ENCODE measurements around the gene RGS12.

Gene RGS12

GRCh38 chr4:3313556-3314228 is 20.9 kb downstream of the RGS12 start:
- no peak for DNase-seq

DNA sequence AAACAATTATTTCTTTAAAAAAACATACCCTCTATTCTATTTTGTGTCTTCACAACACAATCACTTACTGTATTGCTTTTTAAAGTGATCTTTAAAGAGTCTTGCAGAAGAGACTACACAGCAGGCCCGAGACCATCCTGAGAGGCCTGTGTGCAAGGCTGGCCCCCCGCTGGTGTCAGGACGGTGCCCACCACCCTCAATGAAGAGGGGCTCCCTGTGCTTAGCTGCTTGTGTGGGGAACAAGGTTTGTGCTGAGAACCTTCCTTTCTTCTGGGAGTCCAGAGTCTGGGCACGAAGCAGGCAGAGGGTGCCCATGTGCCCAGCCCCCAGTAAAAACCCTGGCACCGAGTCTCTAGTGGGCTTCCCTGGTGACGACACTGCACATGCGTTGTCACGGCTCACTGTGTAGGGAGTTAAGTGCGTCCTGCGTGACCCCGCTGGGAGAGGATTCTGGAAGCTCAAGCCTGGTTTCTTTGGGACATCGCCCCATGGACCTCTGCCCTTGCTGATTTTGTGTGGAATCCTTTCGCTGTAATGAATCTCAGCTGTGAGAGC is 22.0 kb downstream of the RGS12 start:
- no peak for DNase-seq

DNA sequence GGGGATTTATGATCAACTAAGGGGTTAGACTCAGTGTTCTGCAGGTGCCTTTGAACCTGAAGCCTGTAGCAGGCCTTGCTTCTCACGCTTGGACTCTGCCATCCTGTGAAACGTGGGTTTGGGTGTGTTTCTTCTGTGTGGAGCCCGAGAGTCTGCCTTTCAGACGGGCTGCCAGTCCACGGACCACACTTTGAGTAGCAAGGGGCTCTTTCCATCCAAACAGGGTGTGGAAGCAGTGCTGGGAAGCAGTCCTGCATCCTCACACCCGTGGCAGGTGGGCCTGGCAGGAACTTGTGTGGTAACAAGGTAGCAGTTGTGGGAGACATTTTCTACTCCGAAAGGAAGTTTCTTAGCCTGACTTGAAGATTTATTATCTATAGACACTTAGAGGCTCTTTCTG is 22.7 kb downstream of the RGS12 start:
- no peak for DNase-seq

DNA sequence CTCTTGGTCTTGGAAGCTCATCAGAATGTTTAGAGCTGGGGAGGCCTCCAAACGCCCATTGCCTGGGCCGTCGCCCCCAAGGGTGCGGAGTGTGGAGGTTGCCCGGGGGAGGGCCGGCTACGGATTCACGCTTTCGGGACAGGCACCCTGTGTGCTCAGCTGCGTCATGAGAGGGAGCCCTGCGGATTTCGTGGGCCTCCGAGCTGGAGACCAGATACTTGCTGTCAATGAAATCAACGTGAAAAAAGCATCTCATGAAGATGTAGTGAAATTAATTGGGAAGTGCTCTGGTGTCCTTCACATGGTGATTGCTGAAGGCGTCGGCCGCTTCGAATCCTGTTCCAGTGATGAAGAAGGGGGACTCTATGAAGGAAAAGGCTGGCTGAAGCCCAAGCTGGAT is 23.3 kb downstream of the RGS12 start:
- no peak for DNase-seq

- no peak for DNase-seq
Observed at GRCh38 chr4:3317011-3317655, 24.3 kb downstream of the RGS12 start.

- DNase-seq, result no peak
Observed at GRCh38 chr4:3317656-3318211, 24.9 kb downstream of the RGS12 start.

- DNase-seq, result no peak
Observed at GRCh38 chr4:3318561-3319021, 25.8 kb downstream of the RGS12 start.

DNA sequence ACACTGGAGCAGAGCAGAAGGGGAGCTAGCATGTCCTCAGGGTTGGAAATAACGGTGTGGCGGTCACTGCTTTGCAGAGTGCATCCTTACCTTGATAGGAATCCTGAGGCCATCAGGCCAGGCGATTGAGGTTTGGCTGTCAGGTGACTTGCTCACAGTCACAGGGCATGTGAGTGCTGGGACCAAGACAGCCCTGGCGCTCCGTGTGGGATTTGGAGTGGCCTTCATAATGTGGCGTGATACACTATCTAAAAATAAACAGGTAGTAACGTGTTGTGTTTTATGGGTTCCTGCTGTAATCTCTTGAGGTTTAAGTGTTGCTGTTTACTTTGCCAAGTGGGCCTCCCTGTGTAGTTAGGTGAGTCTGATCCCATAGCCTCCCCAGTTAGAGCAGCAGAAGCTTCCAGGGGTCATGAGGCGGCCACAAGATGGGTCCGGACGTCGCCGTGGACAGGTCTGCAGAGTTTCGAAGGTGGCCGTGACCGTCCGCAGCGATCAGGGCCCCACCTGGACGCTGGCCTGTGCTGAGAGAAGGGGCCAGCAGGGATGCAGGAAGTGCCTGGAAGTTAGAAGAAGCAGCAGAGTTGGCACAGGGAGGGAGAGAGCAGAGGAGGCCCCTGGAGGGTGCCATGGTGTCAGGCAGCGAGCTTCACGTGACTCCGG is 27.7 kb downstream of the RGS12 start:
- DNase-seq, result no peak

GRCh38 chr4:3321295-3321889 is 28.6 kb downstream of the RGS12 start:
- no peak for DNase-seq

DNA sequence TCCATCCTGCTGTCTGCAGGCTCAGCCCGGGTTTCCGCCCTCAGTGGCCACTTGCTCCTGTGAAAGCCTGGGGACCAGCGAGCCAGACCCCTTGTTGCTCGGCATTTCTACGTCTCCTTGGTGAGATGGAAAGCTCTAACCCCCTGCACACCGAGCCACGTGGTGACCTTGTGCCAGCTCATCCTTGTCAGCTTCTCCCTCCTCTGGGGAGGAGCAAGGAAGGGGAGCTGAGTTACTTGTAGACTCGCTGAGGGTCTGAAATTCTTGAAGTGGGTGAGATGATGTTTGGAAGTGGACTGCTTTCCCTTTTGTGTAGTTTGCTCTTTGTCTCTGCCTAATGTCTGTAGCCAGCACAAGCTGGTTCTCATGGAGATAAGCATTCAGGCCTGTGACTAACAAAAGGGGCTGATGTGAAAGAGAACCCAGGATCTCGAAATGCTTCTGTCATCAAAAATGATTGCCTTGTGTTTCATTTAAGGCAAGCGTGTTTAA is 29.3 kb downstream of the RGS12 start:
- DNase-seq, result no peak

DNA sequence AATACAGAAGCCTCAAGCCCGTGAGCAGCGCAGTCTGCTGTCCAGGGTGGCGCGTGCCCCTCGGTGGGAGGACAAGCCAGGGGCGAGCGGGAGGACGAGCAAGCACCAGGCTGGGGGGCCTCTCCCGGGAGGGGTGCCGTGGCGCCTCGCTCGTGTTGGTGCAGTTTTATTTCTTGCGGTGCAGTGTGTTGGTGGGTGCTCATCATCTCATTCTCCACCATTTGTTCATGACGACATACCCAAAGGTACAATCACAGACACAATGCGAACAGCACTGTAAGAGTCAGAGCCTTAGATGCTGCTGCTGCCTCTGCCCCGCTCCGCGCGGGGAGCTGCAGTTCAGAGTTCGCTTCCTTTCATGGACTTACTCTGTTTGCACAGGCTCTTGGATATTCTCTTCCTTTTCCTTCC is 30.3 kb downstream of the RGS12 start:
- DNase-seq, result no peak

- no peak for DNase-seq
Observed at GRCh38 chr4:3324093-3324815, 31.4 kb downstream of the RGS12 start.

DNA sequence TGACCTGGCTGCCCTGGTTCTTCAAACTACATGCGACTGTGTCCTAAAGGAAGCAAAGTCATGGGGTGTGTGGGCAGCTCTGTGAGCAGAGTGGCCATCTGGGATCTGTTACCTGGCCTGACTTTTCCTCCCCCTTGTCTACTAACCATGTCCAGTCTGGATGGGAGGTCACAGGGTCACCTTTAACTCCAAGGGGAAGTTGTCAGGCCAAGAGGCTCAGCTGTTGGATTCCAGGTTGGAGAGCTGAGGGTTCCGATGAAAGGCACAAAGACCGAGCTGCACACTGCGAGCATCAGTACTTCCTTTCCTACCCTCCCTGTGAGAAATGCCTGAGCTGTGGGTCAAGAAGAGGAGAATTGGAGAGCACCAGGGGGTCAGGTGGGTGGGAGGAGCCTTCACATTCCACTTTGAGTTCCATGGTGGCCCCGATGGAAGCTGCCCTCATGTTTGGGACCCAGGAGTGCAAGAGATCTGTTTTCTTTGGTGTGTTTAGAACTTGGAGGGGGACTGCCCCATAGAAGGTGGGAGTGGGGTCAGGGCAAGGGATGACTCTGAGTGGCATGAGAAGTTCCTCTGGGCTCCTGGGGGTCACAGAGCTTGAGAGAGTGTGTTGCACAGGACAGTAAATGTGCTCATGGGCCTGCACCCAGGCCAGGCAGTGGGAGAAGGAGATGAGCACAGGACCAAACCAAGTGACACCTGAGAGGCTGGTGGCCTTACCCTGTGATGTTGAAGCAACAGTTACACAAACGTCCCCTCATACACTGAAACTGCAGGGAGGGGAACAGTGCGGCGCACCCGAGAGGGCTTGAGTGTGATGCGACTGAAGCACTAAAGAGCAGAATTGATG is 36.2 kb downstream of the RGS12 start:
- no peak for DNase-seq

DNA sequence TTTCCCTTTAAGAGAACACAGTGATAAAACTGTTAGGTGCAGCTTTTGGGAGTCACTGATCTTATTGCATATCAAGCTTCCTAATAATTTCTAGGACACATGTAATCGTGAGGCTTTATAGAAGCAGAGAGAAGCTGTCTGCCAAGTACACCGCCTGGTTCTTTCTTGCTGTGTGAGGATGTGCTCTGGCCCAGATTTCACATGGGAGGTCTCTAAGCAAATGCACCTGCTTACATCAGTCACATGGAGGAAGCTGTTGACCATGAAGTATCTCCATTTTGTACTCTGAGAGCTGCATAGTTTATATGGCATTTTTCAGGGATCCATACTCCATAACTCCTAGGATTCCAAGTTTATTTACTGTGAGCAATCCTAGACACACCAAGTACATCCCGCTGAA is 37.1 kb downstream of the RGS12 start:
- DNase-seq, result no peak

DNA sequence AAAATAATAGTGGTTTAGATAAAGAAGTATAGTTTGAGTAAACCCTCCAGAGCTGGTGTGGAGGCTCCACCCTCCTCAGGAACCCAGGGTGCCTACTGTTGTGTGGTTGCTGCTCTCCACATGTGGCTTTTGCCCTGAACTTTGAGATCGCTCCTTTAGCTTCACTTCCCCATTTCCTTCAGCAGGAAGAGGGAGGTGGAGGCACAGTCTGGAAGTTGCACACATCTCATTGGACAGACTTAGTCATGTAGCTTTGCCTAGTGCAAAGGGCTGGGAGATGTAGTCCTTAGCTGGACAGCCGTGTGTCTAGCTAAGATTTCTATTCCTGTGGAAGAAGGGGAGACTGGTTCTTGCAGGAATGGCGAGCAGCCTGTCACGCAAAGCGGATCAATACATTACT is 37.9 kb downstream of the RGS12 start:
- no peak for DNase-seq

- no peak for DNase-seq
Observed at GRCh38 chr4:3331511-3332394, 38.9 kb downstream of the RGS12 start.

GRCh38 chr4:3332498-3332897 is 39.7 kb downstream of the RGS12 start:
- no peak for DNase-seq

DNA sequence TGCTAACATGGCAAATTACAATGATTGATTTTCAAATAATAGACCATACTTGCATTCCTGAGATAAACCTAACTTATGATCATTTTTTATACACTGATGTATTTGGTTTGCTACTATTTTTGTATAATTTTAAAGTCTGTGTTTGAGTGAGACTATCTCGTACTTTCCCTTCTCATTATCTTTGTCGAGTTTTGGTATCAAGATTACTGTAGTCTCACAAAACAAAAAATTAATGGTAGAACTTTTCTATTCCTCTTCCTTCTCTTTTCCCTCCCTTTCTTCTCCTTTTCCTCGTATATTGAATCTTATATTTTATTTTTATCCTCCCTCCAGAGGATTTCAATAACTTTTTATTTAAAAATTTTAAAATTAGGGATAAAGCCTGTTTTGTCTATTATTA is 41.5 kb downstream of the RGS12 start:
- no peak for DNase-seq

DNA sequence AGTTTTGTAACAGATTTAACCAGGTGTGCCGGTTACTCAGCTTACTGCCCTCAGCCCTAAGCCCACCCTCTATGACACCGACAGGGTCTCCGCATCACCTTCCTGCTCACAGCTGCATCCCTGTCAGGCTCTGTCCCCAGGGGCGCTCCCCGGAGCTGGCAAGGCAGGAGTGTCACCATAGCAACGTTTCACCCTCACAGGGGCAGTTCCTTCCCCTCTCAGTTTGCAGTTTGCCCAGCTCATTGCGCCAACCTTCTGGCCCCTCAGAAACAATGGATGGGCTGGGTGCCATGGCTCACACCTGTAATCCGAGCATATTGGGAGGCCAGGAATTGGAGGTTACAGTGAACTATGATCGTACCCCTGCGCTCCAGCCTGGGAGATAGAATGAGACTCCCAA is 42.6 kb downstream of the RGS12 start:
- peak; percentile 87 for DNase-seq

DNA sequence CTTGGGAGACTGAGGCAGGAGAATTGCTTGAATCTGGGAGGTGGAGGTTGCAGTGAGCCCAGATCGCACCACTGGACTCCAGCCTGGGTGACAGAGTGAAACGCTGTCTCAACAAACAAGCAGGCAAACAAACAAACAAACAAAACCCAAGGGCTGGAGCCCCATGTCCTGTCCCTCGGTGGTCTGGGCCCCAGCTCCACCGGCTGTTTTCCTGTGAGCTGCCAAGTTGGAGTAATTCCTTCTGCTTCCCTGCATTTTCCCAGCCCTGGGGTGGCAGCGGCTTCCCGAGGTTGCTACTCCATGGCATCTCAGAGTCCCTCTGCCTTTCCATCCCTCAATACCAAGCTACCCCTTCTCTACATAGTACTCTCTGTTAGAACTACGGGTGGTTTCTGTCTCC is 43.2 kb downstream of the RGS12 start:
- no peak for DNase-seq
